ENCODE results near the gene MYH14. TPM values are rescaled to one million over a fixed set of nuclear protein-coding genes. Genes with fewer than 3 reads are reported as not detected.

Gene MYH14
- polyA plus RNA-seq, 1 donor (not counting 4 experiments of a cell fraction or from before 2014, with no cell fraction given): 0.20 TPM

GRCh38 chr19:50290011-50290410, 86.6 kb downstream of the MYH14 start:
- no peak overlapping the region for H2AFZ ChIP-seq (ENCODE audit: control insufficient read depth, low read length)
- no peak overlapping the region for H3K27ac ChIP-seq (ENCODE audit: control insufficient read depth, insufficient read depth, low read length)
- H3K9ac ChIP-seq (ENCODE audit: control insufficient read depth, extremely low read depth, insufficient read depth, low read length): no peak overlapping the region
- H3K79me2 ChIP-seq (ENCODE audit: control insufficient read depth, insufficient read depth, low read length): no peaks in the 10 kb centered on the region
- H3K9me1 ChIP-seq (ENCODE audit: control insufficient read depth, extremely low read depth, insufficient read depth, low read length): no peaks in the 10 kb centered on the region
- no peak overlapping the region for H3K4me2 ChIP-seq (ENCODE audit: control insufficient read depth, extremely low read depth, insufficient read depth, low read depth, low read length)
- dilution Hi-C loops (cut with MboI; ENCODE audit: extremely low pct_ligation_motif_present, low sequenced_read_pairs): no loop called here
- no peaks in the 10 kb centered on the region for H3K4me1 ChIP-seq (ENCODE audit: control insufficient read depth, extremely low read depth, insufficient read depth, low read length)
- no peak overlapping the region for H3K4me3 ChIP-seq (ENCODE audit: control insufficient read depth in 2 of 3, extremely low read depth in 1 of 3, insufficient read depth in 2 of 3, low read depth in 1 of 3, low read length in 3 of 3)
- no peak for TF ChIP-seq CTCF (optimal IDR thresholded peaks at IDR 0.05 in 1 of 3, IDR thresholded peaks at IDR 0.05 in 1 of 3, conservative IDR thresholded peaks at IDR 0.05 in 1 of 3; ENCODE audit: extremely low read depth in 1 of 3, insufficient read depth in 2 of 3, low read length in 3 of 3)
- no peak for TF ChIP-seq EZH2 (IDR thresholded peaks at IDR 0.05; ENCODE audit: low read length)
- no peak for DNase-seq (ENCODE audit: low read depth, low spot score)
- H4K20me1 ChIP-seq (ENCODE audit: control insufficient read depth, extremely low read depth, insufficient read depth, low read length): no peaks in the 10 kb centered on the region
- no peaks in the 10 kb centered on the region for H3K36me3 ChIP-seq (ENCODE audit: control insufficient read depth in 2 of 2, extremely low read depth in 1 of 2, insufficient read depth in 2 of 2, low read length in 2 of 2)
- H3K27me3 ChIP-seq (ENCODE audit: control insufficient read depth, extremely low read depth, insufficient read depth, low read length): no peaks in the 10 kb centered on the region
- peaks cover 4% of the 10 kb centered on the region for H3K9me3 ChIP-seq (ENCODE audit: control insufficient read depth, low read depth, low read length)
- no peak for FAIRE-seq

GRCh38 chr19:50290775-50291174, 87.4 kb downstream of the MYH14 start:
- H3K79me2 ChIP-seq (ENCODE audit: control insufficient read depth, insufficient read depth, low read length): no peaks in the 10 kb centered on the region
- H3K4me2 ChIP-seq (ENCODE audit: control insufficient read depth, extremely low read depth, insufficient read depth, low read depth, low read length): no peak overlapping the region
- no peaks in the 10 kb centered on the region for H3K27me3 ChIP-seq (ENCODE audit: control insufficient read depth, extremely low read depth, insufficient read depth, low read length)
- DNase-seq (ENCODE audit: low read depth, low spot score) (no peak), FAIRE-seq (no peak)
- no peaks in the 10 kb centered on the region for H3K36me3 ChIP-seq (ENCODE audit: control insufficient read depth in 2 of 2, extremely low read depth in 1 of 2, insufficient read depth in 2 of 2, low read length in 2 of 2)
- H3K9me1 ChIP-seq (ENCODE audit: control insufficient read depth, extremely low read depth, insufficient read depth, low read length): no peaks in the 10 kb centered on the region
- H2AFZ ChIP-seq (ENCODE audit: control insufficient read depth, low read length): no peak overlapping the region
- dilution Hi-C loops (cut with MboI; ENCODE audit: extremely low pct_ligation_motif_present, low sequenced_read_pairs): no loop called here
- no peak overlapping the region for H3K4me3 ChIP-seq (ENCODE audit: control insufficient read depth in 2 of 3, extremely low read depth in 1 of 3, insufficient read depth in 2 of 3, low read depth in 1 of 3, low read length in 3 of 3)
- H3K9me3 ChIP-seq (ENCODE audit: control insufficient read depth, low read depth, low read length): peaks cover 4% of the 10 kb centered on the region
- no peaks in the 10 kb centered on the region for H3K4me1 ChIP-seq (ENCODE audit: control insufficient read depth, extremely low read depth, insufficient read depth, low read length)
- no peaks in the 10 kb centered on the region for H4K20me1 ChIP-seq (ENCODE audit: control insufficient read depth, extremely low read depth, insufficient read depth, low read length)
- no peak for TF ChIP-seq CTCF (optimal IDR thresholded peaks at IDR 0.05 in 1 of 3, IDR thresholded peaks at IDR 0.05 in 1 of 3, conservative IDR thresholded peaks at IDR 0.05 in 1 of 3; ENCODE audit: extremely low read depth in 1 of 3, insufficient read depth in 2 of 3, low read length in 3 of 3)
- TF ChIP-seq EZH2 (IDR thresholded peaks at IDR 0.05; ENCODE audit: low read length): no peak
- no peak overlapping the region for H3K27ac ChIP-seq (ENCODE audit: control insufficient read depth, insufficient read depth, low read length)
- no peak overlapping the region for H3K9ac ChIP-seq (ENCODE audit: control insufficient read depth, extremely low read depth, insufficient read depth, low read length)
